ENCODE results near the gene MRPL9. TPM values are rescaled to one million over a fixed set of nuclear protein-coding genes. Genes with fewer than 3 reads are reported as not detected.

The MRPL9 gene
- total RNA-seq, 1 donor from 2014 or later: 121 TPM

GRCh38 chr1:151798571-151798970, 35.3 kb upstream of the MRPL9 start:
- peaks cover 4% of the 10 kb centered on the region for H3K4me1 Mint-ChIP-seq
- no peak overlapping the region for H3K4me3 Mint-ChIP-seq
- H3K27me3 Mint-ChIP-seq (ENCODE audit: low read depth): peaks cover 15% of the 10 kb centered on the region
- no peak for DNase-seq (ENCODE audit: low read depth, low spot score)
- no peaks in the 10 kb centered on the region for H3K36me3 Mint-ChIP-seq (ENCODE audit: low read depth)
- no peaks in the 10 kb centered on the region for H3K9me3 Mint-ChIP-seq
- H3K27ac Mint-ChIP-seq (ENCODE audit: unreplicated experiment): no peak overlapping the region
- no peak for TF ChIP-seq CTCF (conservative IDR thresholded peaks at IDR 0.05)

GRCh38 chr1:151790940-151791651, 27.8 kb upstream of the MRPL9 start:
- Mint-ChIP-seq H3K4me3 (peak overlapping the region; percentile 95), H3K36me3 (ENCODE audit: low read depth) (no peaks in the 10 kb centered on the region), H3K27ac (ENCODE audit: unreplicated experiment) (peak overlapping the region; percentile 97), H3K9me3 (no peaks in the 10 kb centered on the region), H3K4me1 (peaks cover 30% of the 10 kb centered on the region), H3K27me3 (ENCODE audit: low read depth) (no peaks in the 10 kb centered on the region)
- DNase-seq (ENCODE audit: low read depth, low spot score): peak; percentile 9
- TF ChIP-seq CTCF (conservative IDR thresholded peaks at IDR 0.05): no peak

- Mint-ChIP-seq H3K9me3 (no peaks in the 10 kb centered on the region), H3K4me3 (peak within 1 kb of the TSS; percentile 95), H3K36me3 (ENCODE audit: low read depth) (no peaks in the 10 kb centered on the region), H3K27me3 (ENCODE audit: low read depth) (no peaks in the 10 kb centered on the region), H3K4me1 (peaks cover 30% of the 10 kb centered on the region), H3K27ac (ENCODE audit: unreplicated experiment) (peak within 1 kb of the TSS; percentile 97)
- peak; percentile 97 for DNase-seq (ENCODE audit: low read depth, low spot score)
- peak; percentile 50 for TF ChIP-seq CTCF (conservative IDR thresholded peaks at IDR 0.05)
Measured at GRCh38 chr1:151790071-151790939, 27.0 kb upstream of the MRPL9 start, which contains the start of gene TDRKH. TSS of gene TDRKH (minus strand) at chr1:151790500. CDS start at chr1:151783022, 7,478 bp downstream.

GRCh38 chr1:151787689-151788088, 24.4 kb upstream of the MRPL9 start:
- DNase-seq (ENCODE audit: low read depth, low spot score): no peak
- H3K36me3 Mint-ChIP-seq (ENCODE audit: low read depth): no peaks in the 10 kb centered on the region
- H3K4me3 Mint-ChIP-seq: no peak overlapping the region
- no peaks in the 10 kb centered on the region for H3K9me3 Mint-ChIP-seq
- peaks cover 30% of the 10 kb centered on the region for H3K4me1 Mint-ChIP-seq
- H3K27me3 Mint-ChIP-seq (ENCODE audit: low read depth): no peaks in the 10 kb centered on the region
- H3K27ac Mint-ChIP-seq (ENCODE audit: unreplicated experiment): no peak overlapping the region
- no peak for TF ChIP-seq CTCF (conservative IDR thresholded peaks at IDR 0.05)

- H3K36me3 Mint-ChIP-seq (ENCODE audit: low read depth): peaks cover 3% of the 10 kb centered on the region
Measured at GRCh38 chr1:151783796-151784195, 20.5 kb upstream of the MRPL9 start.

More at GRCh38 chr1:151783796-151784195, 20.5 kb upstream of the MRPL9 start:
- no peak for DNase-seq (ENCODE audit: low read depth, low spot score)
- no peaks in the 10 kb centered on the region for H3K27me3 Mint-ChIP-seq (ENCODE audit: low read depth)
- peaks cover 2% of the 10 kb centered on the region for H3K4me1 Mint-ChIP-seq
- TF ChIP-seq CTCF (conservative IDR thresholded peaks at IDR 0.05): no peak
- H3K27ac Mint-ChIP-seq (ENCODE audit: unreplicated experiment): no peak overlapping the region
- H3K9me3 Mint-ChIP-seq: no peaks in the 10 kb centered on the region
- H3K4me3 Mint-ChIP-seq: no peak overlapping the region

Measured in neural crest cell (in vitro differentiated cells).